Frontal cortex (tissue), 4 donors: ENCODE data around the gene C1orf210. TPM values are rescaled to one million over a fixed set of nuclear protein-coding genes. Genes with fewer than 3 reads are reported as not detected.

ENCODE experiments used
- DNase-seq, 2 donors: peaks; one replicate each; pipeline ENCODE4 v3.0.0; 2012; ENCODE audit warnings: low spot score in 2 of 2
- FAIRE-seq: peaks from 2 replicates; lab custom pipeline; 2012; peaks lifted over from hg19 to GRCh38; lab: Jason Lieb, UNC
- total RNA-seq: library from RNA; depleted of rRNA; stranded (reverse); fragments of >200 nt; gene quantifications from one replicate; pipeline ENCODE4 v1.2.3, GENCODE V29; 2014
- donor health status: control.
- donor health status: control.
- donor health status: control.

C1orf210 gene
- total RNA-seq, 1 donor from 2014 or later, result not detected

DNA sequence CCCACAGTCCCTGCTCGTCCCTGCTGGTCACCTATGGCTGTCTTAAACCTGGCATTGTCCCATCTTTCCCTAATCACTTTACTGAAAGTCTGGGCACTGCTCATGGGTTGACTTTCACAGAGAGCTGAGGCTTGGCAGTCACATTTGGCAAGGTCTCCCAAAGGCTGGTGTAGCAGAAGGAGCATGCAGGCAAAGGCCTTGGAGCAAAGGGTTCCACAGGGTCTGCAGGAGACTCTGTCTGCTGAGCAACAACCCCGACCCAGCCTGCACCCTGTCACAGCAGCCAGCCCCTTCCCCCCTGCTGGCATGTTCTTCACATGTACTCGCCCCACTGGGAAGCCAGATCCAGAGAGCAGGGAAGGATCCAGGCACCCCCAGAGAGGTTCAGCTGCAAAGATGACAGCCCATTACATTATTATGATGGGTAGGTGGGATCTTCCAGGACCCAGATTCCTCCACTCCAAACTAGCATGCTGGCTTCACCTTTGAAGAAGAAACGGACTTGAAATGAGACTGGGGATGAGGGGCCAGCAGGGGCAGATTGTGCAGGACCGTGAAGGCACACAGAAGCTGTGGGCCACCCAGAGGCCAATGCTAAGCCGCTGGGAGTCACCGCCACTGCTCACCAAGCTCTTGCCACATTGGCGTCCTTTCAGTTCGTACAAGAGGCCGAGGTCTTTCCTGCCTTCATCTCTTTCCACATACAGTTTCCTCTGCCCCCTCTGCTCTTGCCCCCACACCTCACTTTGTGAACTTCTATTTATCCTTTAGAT, 29.8 kb downstream of the C1orf210 start:
- DNase-seq, result no peak
- no peak for FAIRE-seq

- no peak for FAIRE-seq
- DNase-seq, result no peak
Measured at GRCh38 chr1:43253876-43254275, 31.5 kb downstream of the C1orf210 start.

DNA sequence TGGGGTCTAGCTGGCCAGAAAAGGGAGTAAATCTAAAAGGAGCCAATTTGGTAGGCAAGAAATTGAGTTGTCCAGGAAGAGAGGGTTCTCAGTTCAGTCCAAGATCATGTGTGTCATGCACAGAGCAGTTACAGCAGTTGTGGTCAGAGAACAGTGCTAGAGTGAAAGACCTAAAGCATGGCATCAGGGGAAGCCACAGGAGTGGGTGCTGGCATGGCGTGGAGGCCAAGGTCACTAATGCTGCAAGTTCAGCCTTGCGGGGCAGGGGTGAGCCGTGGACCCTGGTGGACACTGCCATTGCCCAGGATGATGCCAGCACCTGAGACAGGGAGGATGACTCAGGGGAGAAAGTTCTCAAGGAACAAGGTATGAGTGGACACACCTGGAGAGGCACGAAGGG, 32.2 kb downstream of the C1orf210 start:
- FAIRE-seq, result no peak

GRCh38 chr1:43252225-43252624, 33.2 kb downstream of the C1orf210 start:
- no peak for DNase-seq
- FAIRE-seq, result no peak

More for the DNA sequence above, 32.2 kb downstream of the C1orf210 start:
- DNase-seq, result no peak

GRCh38 chr1:43251024-43251423, 34.4 kb downstream of the C1orf210 start:
- DNase-seq (no peak), FAIRE-seq (no peak)

GRCh38 chr1:43250351-43250761, 35.0 kb downstream of the C1orf210 start:
- FAIRE-seq (no peak), DNase-seq (no peak)

DNA sequence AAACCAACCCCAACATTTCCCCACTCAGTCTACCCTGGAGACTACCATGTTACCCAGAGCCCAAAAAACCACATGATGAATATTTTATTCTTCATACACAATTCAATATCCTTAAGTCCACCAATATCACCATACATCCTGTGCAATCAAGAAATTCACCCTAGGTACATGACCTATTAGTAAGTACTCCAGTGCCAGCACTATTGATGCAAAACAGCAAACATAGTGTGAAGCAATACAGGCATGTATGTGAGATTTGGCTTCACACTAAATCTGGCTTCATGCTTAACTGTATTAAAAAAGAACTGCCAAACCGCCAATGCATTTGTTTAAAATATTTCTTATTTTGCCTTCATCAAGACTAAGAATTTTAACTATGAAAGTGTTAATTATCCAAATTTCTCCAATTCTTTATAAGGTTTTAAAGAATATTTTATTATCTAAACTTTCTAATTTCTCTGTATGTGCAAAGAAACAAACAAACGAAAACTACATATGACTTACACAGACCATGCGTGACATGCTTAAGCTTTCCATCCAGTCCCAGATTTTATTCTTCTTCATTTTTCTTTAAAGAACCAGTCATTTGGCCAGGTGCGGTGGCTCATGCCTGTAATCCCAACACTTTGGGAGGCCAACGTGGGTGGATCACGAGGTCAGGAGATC, 38.0 kb downstream of the C1orf210 start:
- no peak for DNase-seq

DNA sequence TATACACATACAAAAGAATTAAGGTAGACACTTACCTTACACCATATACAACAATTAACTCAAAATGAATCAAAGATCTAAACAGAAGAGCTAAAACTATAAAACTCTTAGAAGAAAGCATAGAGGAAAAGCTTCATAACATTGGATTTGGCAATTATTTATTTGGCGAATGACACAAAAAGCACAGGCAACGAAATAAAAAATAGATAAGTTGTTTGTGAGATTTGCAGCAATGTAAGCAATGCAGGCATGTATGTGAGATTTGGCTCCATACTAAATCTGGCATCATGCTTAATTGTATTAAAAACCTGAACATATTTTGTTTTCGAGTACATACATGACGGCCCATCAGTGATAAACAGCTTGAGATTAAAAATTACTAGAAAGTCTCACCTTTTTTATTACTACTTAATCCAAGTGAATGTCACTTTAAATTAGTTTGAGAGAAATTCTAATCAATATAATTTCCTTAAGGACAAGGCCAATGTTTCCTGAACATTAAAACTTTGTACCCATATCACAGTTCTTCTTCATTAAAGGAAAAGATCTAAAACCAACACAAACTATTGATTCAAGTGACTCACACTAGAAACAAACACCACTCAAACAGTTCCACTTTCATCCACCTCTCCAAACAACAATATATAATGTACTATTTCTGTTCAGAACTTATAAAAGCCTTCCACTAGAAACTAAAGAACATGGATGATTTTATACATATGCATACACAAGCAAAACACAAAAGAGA, 38.7 kb downstream of the C1orf210 start:
- DNase-seq (no peak), FAIRE-seq (no peak)

More for the DNA sequence above, 38.0 kb downstream of the C1orf210 start:
- FAIRE-seq, result no peak

- FAIRE-seq, result no peak
- no peak for DNase-seq
Measured at GRCh38 chr1:43243299-43243698, 42.1 kb downstream of the C1orf210 start.

- no peak for FAIRE-seq
- no peak for DNase-seq
Measured at GRCh38 chr1:43241413-43241836, 44.0 kb downstream of the C1orf210 start.

DNA sequence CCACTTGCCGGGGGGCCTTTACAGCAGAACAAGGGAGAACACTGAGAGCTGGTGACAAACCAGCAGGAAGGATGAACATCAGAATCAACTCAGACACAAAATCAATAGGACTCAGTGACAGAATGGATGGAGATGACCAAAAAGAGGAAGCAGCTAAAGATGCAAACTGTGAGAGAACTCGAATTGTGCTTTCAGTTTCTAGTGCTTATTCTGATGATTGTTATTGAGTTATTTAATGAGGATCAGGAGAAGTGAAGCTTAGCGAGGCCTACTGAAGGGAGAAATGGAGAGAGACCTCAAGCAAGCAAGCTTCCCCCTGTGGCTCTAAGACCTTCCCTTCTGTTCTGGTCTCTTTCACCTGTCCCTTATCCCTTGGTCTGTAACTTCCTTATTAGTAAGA, 45.9 kb downstream of the C1orf210 start:
- DNase-seq (no peak), FAIRE-seq (no peak)

- FAIRE-seq (no peak), DNase-seq (no peak)
Measured at GRCh38 chr1:43238991-43239469, 46.4 kb downstream of the C1orf210 start.

GRCh38 chr1:43238085-43238484, 47.3 kb downstream of the C1orf210 start:
- DNase-seq, result peak; percentile 44 to 72
- no peak for FAIRE-seq

DNA sequence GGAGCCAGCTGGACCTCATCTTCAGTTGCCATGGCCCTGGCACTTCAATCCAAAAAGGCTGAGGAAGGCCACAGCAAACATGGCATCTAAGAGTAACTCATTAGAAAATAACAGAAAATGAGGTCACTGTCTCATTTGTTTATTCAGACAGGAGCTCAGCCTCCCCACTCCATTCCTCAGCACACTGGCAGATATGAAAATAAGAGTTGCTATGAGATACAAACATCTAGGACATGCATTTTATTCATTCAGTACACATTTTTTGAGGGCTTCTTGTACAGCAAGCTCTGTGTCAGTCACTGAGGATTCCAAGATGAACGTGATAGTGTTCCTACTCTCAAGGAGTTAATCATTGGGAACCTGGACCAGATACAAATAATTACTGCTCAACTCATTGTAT, 48.3 kb downstream of the C1orf210 start:
- no peak for FAIRE-seq

DNA sequence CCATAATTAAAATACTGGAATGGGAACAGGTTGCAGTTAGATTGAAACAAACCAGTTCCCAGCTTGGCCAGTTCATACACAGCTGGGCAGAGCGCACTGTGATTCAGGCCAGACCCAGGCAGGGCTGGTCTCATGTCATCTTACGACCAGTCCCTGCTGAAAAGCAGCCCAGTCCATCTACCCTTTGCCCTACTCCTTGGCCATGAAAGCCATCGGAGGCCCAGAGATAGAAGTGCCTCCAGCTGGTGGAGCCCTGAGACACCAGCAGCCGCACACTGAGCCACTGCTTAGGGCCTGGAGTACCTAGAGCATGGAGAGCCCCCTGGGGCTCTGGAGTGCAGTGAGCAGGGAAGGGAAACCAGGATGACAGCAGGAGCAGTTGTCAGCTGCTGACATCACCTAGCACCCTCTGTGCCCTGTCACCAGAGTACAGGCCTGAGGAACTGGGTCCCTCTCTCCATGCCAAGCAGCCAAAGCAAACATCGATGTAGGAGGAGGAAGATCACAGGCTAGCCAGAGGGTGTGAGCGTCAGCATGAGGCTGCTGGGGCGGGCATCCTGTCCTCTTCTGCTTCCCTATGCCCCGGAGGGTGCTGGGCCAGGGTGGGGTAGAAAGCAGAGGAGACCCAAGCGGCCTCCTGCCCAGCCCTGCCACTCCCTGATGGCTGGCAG, 49.8 kb downstream of the C1orf210 start:
- FAIRE-seq (no peak), DNase-seq (no peak)

More for the DNA sequence above, 48.3 kb downstream of the C1orf210 start:
- DNase-seq, result no peak

DNA sequence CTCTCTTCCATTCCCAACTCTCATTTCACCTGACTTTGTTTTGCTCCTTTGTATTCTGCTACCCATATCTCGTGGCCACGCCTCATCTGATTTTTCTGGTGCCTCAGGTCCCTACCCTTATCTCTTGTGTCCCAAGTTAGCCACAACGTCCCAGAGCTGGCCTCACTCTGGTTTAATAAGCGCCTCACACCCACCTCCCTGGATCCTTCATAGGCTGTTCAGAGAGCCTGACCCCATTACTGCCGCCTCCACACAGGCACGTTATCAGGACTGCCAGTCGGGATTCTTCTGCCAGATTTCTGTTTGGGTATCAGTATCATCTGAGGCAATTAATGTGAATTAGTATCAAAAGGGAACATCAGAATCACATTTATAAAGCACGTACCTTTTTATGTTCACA, 50.3 kb downstream of the C1orf210 start:
- FAIRE-seq, result no peak
- no peak for DNase-seq

- FAIRE-seq (no peak), DNase-seq (no peak)
Measured at GRCh38 chr1:43234267-43234666, 51.1 kb downstream of the C1orf210 start.

GRCh38 chr1:43233631-43234030, 51.8 kb downstream of the C1orf210 start:
- FAIRE-seq, result no peak
- DNase-seq, result no peak

GRCh38 chr1:43232482-43232881, 52.9 kb downstream of the C1orf210 start:
- DNase-seq (no peak), FAIRE-seq (no peak)

- DNase-seq, result no peak
Measured at GRCh38 chr1:43232074-43232473, 53.3 kb downstream of the C1orf210 start.

More at GRCh38 chr1:43232074-43232473, 53.3 kb downstream of the C1orf210 start:
- no peak for FAIRE-seq
